Mesenteric fat pad (tissue), 1 donor: ENCODE results near the gene SEPTIN7. TPM values are rescaled to one million over a fixed set of nuclear protein-coding genes. Genes with fewer than 3 reads are reported as not detected.

ENCODE experiments used
- DNase-seq: peaks from one replicate; pipeline ENCODE4 v3.0.0-alpha.2; 2020; ENCODE audit warnings: low spot score
- total RNA-seq: library from RNA; stranded (reverse); fragmentation: NEBNext Ultra II Directional; extraction: Animal tissue kit (Norgen Biotek cat#: 25700); gene quantifications from one replicate; pipeline ENCODE4 v1.2.1, GENCODE V29; 2021
- donor health status: DM: yes; HTN: yes; CAD: no.

The SEPTIN7 gene
- total RNA-seq, 1 donor from 2014 or later: 195 TPM

GRCh38 chr7:35828817-35829216 is 28.0 kb downstream of the SEPTIN7 start:
- no peak for DNase-seq

GRCh38 chr7:35831208-35831607 is 30.4 kb downstream of the SEPTIN7 start:
- no peak for DNase-seq

GRCh38 chr7:35839860-35840854 is 39.3 kb downstream of the SEPTIN7 start:
- no peak for DNase-seq

DNA sequence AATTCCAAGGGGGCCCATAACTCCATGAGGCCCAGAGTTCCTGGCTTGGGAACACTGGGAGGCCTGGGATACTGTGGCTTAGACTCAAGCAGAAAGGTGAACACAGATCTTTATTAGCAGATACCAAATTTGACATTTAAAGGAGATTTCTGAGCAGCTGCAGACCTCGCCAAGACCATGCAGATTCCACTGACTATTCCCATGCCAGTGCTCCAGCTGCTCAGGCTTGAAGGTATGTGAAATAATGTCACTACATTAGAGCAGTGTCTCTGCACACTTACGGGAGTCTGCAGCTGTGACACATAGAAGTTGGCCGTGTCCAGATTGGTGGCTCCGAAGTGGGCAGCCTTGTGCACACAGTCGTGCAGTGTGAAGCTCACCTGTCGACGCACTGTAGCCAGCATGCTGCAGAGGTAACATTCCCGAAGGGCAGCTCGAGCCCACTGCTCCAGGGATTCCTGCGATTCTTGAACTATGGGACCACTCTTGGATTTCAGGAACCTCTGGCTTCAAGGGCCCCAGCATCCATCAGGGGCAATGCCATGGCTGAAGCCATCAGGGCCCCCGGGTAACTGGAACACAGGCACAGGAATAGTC is 46.1 kb downstream of the SEPTIN7 start:
- no peak for DNase-seq

- DNase-seq: no peak
Measured at GRCh38 chr7:35848725-35849124, 47.9 kb downstream of the SEPTIN7 start.

GRCh38 chr7:35849158-35849831 is 48.4 kb downstream of the SEPTIN7 start:
- no peak for DNase-seq

- DNase-seq: no peak
Measured at GRCh38 chr7:35849954-35850353, 49.1 kb downstream of the SEPTIN7 start.

Other genes starting within 250 kb of the SEPTIN7 start
- gene HERPUD2, start 105.9 kb upstream of the SEPTIN7 start, total RNA-seq: 25.9 TPM